Measurements from ENCODE around the gene FAM131B. TPM values are rescaled to one million over a fixed set of nuclear protein-coding genes. Genes with fewer than 3 reads are reported as not detected.

FAM131B gene
- total and polyA plus RNA-seq, 2 of the 13 experiments (the other 11 are each of a cell fraction or from before 2014, with no cell fraction given), result 0.07 TPM; not detected in 1

DNA sequence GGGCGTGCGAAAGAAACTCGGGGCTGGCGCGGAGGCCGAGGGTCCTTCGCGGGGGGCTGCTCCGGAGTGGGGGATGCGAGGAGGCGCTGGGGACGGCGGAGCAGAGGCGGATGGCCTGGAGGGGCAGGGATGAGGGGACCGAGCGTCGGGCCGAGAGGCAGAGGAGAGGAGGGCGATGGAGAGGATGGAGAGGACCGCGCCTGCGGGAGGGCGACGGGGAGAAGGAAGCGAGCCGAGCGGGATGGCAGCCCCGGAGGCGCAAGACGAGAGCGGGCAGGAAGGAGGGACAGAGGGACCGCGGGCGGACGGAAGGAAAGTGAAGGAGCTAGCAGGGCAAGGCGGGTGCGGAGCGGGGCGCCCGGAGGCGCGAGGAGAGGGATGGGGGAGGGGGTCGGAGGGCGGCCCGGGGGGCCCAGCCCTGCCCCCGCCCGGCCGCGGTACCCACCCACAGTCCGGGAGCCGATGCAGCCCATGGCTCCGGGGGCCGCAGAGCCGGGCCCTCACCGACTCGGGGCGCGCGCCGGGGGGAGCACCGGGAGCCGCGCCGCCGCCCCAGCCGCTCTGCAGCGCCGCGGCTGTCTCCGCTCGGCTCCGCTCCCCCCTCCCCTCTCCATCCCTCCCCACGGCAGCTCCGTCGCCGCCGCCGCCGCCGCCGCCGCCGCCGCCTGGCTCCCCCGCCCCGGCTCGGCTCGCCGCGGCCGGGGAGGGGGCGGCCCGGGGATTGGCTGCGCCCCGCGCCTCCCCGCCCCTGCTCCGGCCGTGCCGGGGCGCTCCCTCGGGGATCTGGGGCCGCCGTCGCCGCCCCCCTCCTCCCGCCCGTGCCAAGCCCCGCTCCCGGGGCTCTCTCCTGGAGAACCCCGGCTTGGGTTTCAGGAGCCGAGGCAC lies at the start of gene FAM131B (continued):
- no peak for TF ChIP-seq ZNF576 (CRISPR knock-in tag; IDR thresholded peaks at IDR 0.05)
- TF ChIP-seq BATF2 (CRISPR knock-in tag; IDR thresholded peaks at IDR 0.05), result no peak

GRCh38 chr7:143411976-143412708 lies 49.6 kb upstream of the FAM131B start:
- H3K4me3 ChIP-seq (replicated peaks in 1 of 3; ENCODE audit: insufficient read depth in 1 of 3, low read depth in 2 of 3, low read length in 3 of 3), result no peak overlapping the region
- in situ Hi-C loops (cut with HindIII; ENCODE audit: extremely low pct_ligation_motif_present, low pct_unique_long_range_greater_than_20kb) (no loop called here), intact Hi-C loops (cut with micrococcal nuclease; ENCODE audit: unreplicated experiment) (no loop called here)
- ATAC-seq (no peak), FAIRE-seq (no peak), DNase-seq (ENCODE audit: low spot score) (no peak)
- H3K4me1 ChIP-seq (ENCODE audit: insufficient read depth, low read length), result peaks cover 38% of the 10 kb centered on the region
- CTCF ChIA-PET (ENCODE audit: low intra/inter-chr PET ratio, low total read pairs), result no interaction called here
- no TSS peak for BruUV-seq (replicated peaks)
- no peaks in the 10 kb centered on the region for H3K9me3 ChIP-seq (ENCODE audit: low read length)
- peaks cover 0 to 10% of the 10 kb centered on the region in 2 experiments; a peak in 2 of 5 replicates for H3K27me3 ChIP-seq (ENCODE audit: control insufficient read depth in 1 of 2, insufficient read depth in 2 of 2, low read length in 2 of 2)
- 57% methylated on average over 5 of the region's 5 CpGs for WGBS (ENCODE audit: low lambda C conversion rate)
- no peaks in the 10 kb centered on the region for H3K36me3 ChIP-seq (replicated peaks in 1 of 2; ENCODE audit: control insufficient read depth in 1 of 2, insufficient read depth in 2 of 2, low read length in 2 of 2)
- H2AFZ ChIP-seq (ENCODE audit: low read length), result no peak overlapping the region
- no peak overlapping the region for H3K4me2 ChIP-seq (ENCODE audit: low read depth, low read length)
- POLR2A ChIA-PET, result no interaction called here
- H4K20me1 ChIP-seq (ENCODE audit: insufficient read depth, low read length), result no peaks in the 10 kb centered on the region
- H3K27ac ChIP-seq (ENCODE audit: extremely low read length, insufficient read depth, low read length), result no peak overlapping the region
- no peaks in the 10 kb centered on the region for H3K79me2 ChIP-seq (ENCODE audit: insufficient read depth, low read length)
- H3K9ac ChIP-seq (ENCODE audit: insufficient read depth, low read depth, low read length), result no peak overlapping the region
- TF ChIP-seq CREM (IDR thresholded peaks at IDR 0.05), result no peak
- TF ChIP-seq CREM (CRISPR knock-in tag; IDR thresholded peaks at IDR 0.05), result no peak
- TF ChIP-seq ZNF552 (CRISPR knock-in tag; IDR thresholded peaks at IDR 0.05; ENCODE audit: borderline replicate concordance), result no peak
- no peak for TF ChIP-seq SMAD1 (CRISPR knock-in tag; IDR thresholded peaks at IDR 0.05; ENCODE audit: borderline replicate concordance, low read depth)
- TF ChIP-seq ZNF781 (CRISPR knock-in tag; IDR thresholded peaks at IDR 0.05; ENCODE audit: borderline replicate concordance, not compliant biosample characterization), result no peak
- TF ChIP-seq BORCS8-MEF2B (CRISPR knock-in tag; IDR thresholded peaks at IDR 0.05), result no peak
- no peak for TF ChIP-seq U2AF1 (optimal IDR thresholded peaks at IDR 0.05; ENCODE audit: low read depth, low read length)
- TF ChIP-seq ZNF75D (CRISPR knock-in tag; IDR thresholded peaks at IDR 0.05; ENCODE audit: borderline replicate concordance), result no peak
- no peak for TF ChIP-seq LBX2 (CRISPR knock-in tag; IDR thresholded peaks at IDR 0.05; ENCODE audit: borderline replicate concordance)
- TF ChIP-seq ZFP36L1 (CRISPR knock-in tag; IDR thresholded peaks at IDR 0.05), result no peak
- no peak for TF ChIP-seq ZNF678 (CRISPR knock-in tag; IDR thresholded peaks at IDR 0.05)
- no peak for TF ChIP-seq HMGXB3 (CRISPR knock-in tag; IDR thresholded peaks at IDR 0.05; ENCODE audit: borderline replicate concordance)
- no peak for TF ChIP-seq JUND (CRISPR knock-in tag; IDR thresholded peaks at IDR 0.05)
- TF ChIP-seq TEAD2 (CRISPR knock-in tag; IDR thresholded peaks at IDR 0.05), result no peak

All from HepG2 (cell line).